NCI-H2081 treated with DMSO at 0.1 percent for 48 hours (cell line): ENCODE measurements around the gene C9orf153.

Experiments
- DNase-seq: peaks from one replicate; lab custom pipeline; 2025; lab: John Stamatoyannopoulos, UW

The C9orf153 gene

GRCh38 chr9:86187121-86187520, 72.3 kb downstream of the C9orf153 start:
- no peak for DNase-seq

- no peak for DNase-seq
Measured at GRCh38 chr9:86186696-86187095, 72.8 kb downstream of the C9orf153 start.

- DNase-seq, result no peak
Measured at GRCh38 chr9:86185872-86186271, 73.6 kb downstream of the C9orf153 start.

GRCh38 chr9:86184138-86184524, 75.3 kb downstream of the C9orf153 start:
- DNase-seq, result no peak

- DNase-seq, result no peak
Measured at GRCh38 chr9:86183229-86184137, 76.0 kb downstream of the C9orf153 start.

- no peak for DNase-seq
Measured at GRCh38 chr9:86181379-86182315, 77.8 kb downstream of the C9orf153 start.

GRCh38 chr9:86178503-86178902, 81.0 kb downstream of the C9orf153 start:
- no peak for DNase-seq

GRCh38 chr9:86177995-86178394, 81.5 kb downstream of the C9orf153 start:
- DNase-seq, result no peak

GRCh38 chr9:86176468-86176867, 83.0 kb downstream of the C9orf153 start:
- DNase-seq, result peak; percentile 82

- peak; percentile 79 for DNase-seq
Measured at GRCh38 chr9:86175743-86176456, 83.6 kb downstream of the C9orf153 start.

- DNase-seq, result no peak
Measured at GRCh38 chr9:86175223-86175622, 84.2 kb downstream of the C9orf153 start.
